Stromal cell of bone marrow (primary cell): ENCODE results near the gene HSPA9.
"Not testable (repeated sequence)": the region's sequence is repeated elsewhere in the genome, so short reads cannot be mapped to it uniquely, and the experiment has no call there.

Source experiments
- DNase-seq: peaks from one replicate; pipeline ENCODE4 v3.0.0-alpha.2; 2012; ENCODE audit warnings: low read depth

Gene HSPA9

GRCh38 chr5:138529812-138530211, 45.4 kb downstream of the HSPA9 start:
- DNase-seq = no peak

- DNase-seq = no peak
Measured at GRCh38 chr5:138528744-138529469, 46.3 kb downstream of the HSPA9 start.

- no peak for DNase-seq
Measured at GRCh38 chr5:138528208-138528607, 47.0 kb downstream of the HSPA9 start.

GRCh38 chr5:138527170-138527569, 48.0 kb downstream of the HSPA9 start:
- DNase-seq = no peak

GRCh38 chr5:138523406-138523805, 51.8 kb downstream of the HSPA9 start:
- DNase-seq = no peak

- DNase-seq = no peak
Measured at GRCh38 chr5:138520971-138521370, 54.2 kb downstream of the HSPA9 start.

- DNase-seq = no peak
Measured at GRCh38 chr5:138517437-138517836, 57.8 kb downstream of the HSPA9 start.

- no peak for DNase-seq
Measured at GRCh38 chr5:138515556-138516245, 59.5 kb downstream of the HSPA9 start.

GRCh38 chr5:138514021-138514420, 61.2 kb downstream of the HSPA9 start:
- DNase-seq = no peak

- DNase-seq = no peak
Measured at GRCh38 chr5:138508958-138509357, 66.2 kb downstream of the HSPA9 start.

GRCh38 chr5:138507485-138507884, 67.7 kb downstream of the HSPA9 start:
- DNase-seq = not testable (repeated sequence)

GRCh38 chr5:138506370-138507306, 68.6 kb downstream of the HSPA9 start:
- DNase-seq = no peak

GRCh38 chr5:138504799-138505198, 70.4 kb downstream of the HSPA9 start:
- DNase-seq = no peak
